Activated CD4-positive, alpha-beta memory T cell treated with anti-CD3 and anti-CD28 coated beads for 36 hours (primary cell): ENCODE results near the gene OR2T3. TPM values are rescaled to one million over a fixed set of nuclear protein-coding genes. Genes with fewer than 3 reads are reported as not detected.
"Not testable (repeated sequence)": the region's sequence is repeated elsewhere in the genome, so short reads cannot be mapped to it uniquely, and the experiment has no call there.

Experiments used
- CTCF ChIA-PET: fragments of 350-600 bp; sonication (Branson Sonifier 250); formaldehyde crosslinking; loops from one replicate; lab custom pipeline; 2021; ENCODE audit warnings: antibody characterized with exemption, inconsistent platforms; lab: Charles Lee
- POLR2A ChIA-PET: fragments of 350-600 bp; sonication (Branson Sonifier 250); formaldehyde crosslinking; loops from one replicate; lab custom pipeline; 2021; ENCODE audit warnings: antibody characterized with exemption; lab: Charles Lee
- DNase-seq: peaks from one replicate; pipeline ENCODE4 v3.0.0-alpha.2; 2020
- H3K27ac Mint-ChIP-seq: one replicate; pipeline ENCODE4 v1.8.0; 2021; ENCODE audit warnings: mixed read lengths
- H3K27me3 Mint-ChIP-seq: one replicate; pipeline ENCODE4 v1.8.0; 2021; ENCODE audit warnings: mixed read lengths
- H3K36me3 Mint-ChIP-seq: one replicate; pipeline ENCODE4 v1.8.0; 2021; ENCODE audit warnings: mixed read lengths
- H3K4me1 Mint-ChIP-seq: one replicate; pipeline ENCODE4 v1.8.0; 2021; ENCODE audit warnings: low read depth, mixed read lengths
- H3K4me3 Mint-ChIP-seq: one replicate; pipeline ENCODE4 v1.8.0; 2021; ENCODE audit warnings: mild to moderate bottlenecking, mixed read lengths
- H3K9me3 Mint-ChIP-seq: one replicate; pipeline ENCODE4 v1.8.0; 2021; ENCODE audit warnings: mixed read lengths
- intact Hi-C: fragments of 100-400 bp; cut with micrococcal nuclease; formaldehyde crosslinking; loops from one replicate; pipeline ENCODE4 v1.15.1; 2023
- total RNA-seq, 2 experiments: library from RNA; stranded (reverse); gene quantifications; one replicate each; pipeline ENCODE4 v1.2.3, GENCODE V29; 2021

OR2T3 gene
- not detected for total RNA-seq

- H3K27me3 Mint-ChIP-seq, POLR2A ChIA-PET, DNase-seq, H3K36me3 Mint-ChIP-seq, H3K9me3 Mint-ChIP-seq, H3K27ac Mint-ChIP-seq, H3K4me1 Mint-ChIP-seq, H3K4me3 Mint-ChIP-seq, CTCF ChIA-PET: not testable (repeated sequence)
- intact Hi-C loops, result loop anchor here (10.0 kb wide), 1 partner anchor 102 kb away; the partner anchor contains the start of gene OR2T34
These were observed at the start of gene OR2T3 for GRCh38 chr1:248473051-248473450. Gene OR2T3 (plus strand): TSS chr1:248473351. CDS start chr1:248473351, 0 bp downstream.

DNA sequence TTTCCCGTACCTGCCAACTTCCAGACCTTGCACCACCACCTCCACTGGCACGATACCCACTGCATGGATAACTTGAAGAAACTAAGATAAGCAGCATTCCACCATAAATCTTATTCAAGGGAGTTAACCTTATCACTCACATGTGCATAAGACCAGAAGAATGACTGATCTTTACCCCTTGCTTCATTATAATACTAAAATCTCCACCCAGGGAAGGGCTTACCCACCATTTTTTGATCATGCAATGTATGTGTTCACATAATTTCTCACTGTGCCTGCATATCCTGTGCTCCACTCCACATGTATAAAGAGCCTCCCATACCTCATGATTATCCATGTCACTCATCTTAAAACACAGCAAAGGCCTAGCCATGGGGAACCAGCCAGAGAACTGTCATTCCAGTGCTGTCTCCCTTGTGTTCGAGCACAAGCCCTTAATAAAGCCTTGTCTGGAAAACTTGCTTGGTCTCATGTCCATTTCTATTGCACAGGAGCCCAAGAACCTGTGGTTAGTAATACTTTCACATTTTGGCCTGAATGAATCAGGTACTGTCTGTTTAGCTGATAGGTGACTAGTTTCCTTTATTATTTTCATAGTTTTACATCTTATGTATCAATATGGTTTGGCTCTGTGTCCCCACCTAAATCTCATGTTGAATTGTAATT is 45.5 kb upstream of the OR2T3 start:
- H3K27me3 Mint-ChIP-seq, intact Hi-C loops, H3K36me3 Mint-ChIP-seq, CTCF ChIA-PET, POLR2A ChIA-PET, H3K4me3 Mint-ChIP-seq, H3K4me1 Mint-ChIP-seq, DNase-seq, H3K27ac Mint-ChIP-seq: not testable (repeated sequence)
- peaks cover 11% of the 10 kb centered on the region for H3K9me3 Mint-ChIP-seq

- POLR2A ChIA-PET, H3K4me1 Mint-ChIP-seq, H3K27me3 Mint-ChIP-seq, H3K36me3 Mint-ChIP-seq, H3K9me3 Mint-ChIP-seq, H3K4me3 Mint-ChIP-seq, H3K27ac Mint-ChIP-seq, CTCF ChIA-PET, DNase-seq, intact Hi-C loops: not testable (repeated sequence)
These were observed 45.0 kb upstream of the OR2T3 start for GRCh38 chr1:248428192-248428533.

DNA sequence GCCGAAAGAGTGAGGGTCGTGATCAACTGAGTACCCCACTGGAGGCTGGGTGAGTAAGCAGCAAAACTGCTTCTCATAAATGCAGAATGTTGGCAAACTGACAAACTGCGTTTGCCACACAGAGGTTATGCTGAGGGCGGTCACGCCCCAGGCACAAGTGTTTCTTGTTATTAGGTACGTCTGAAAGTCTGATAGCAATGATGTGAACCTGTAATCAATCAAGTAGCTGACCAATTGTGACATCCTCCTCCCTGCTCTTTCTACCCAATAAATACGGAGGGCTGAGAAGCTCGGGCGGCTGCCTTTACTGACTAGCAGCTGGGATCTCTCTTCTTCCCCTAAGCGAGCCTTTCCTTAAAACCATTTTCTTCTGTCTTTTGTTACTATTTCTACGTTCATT is 41.5 kb upstream of the OR2T3 start:
- H3K9me3 Mint-ChIP-seq, H3K27me3 Mint-ChIP-seq, H3K4me1 Mint-ChIP-seq, H3K36me3 Mint-ChIP-seq, POLR2A ChIA-PET, CTCF ChIA-PET, H3K4me3 Mint-ChIP-seq, H3K27ac Mint-ChIP-seq, intact Hi-C loops, DNase-seq: not testable (repeated sequence)

DNA sequence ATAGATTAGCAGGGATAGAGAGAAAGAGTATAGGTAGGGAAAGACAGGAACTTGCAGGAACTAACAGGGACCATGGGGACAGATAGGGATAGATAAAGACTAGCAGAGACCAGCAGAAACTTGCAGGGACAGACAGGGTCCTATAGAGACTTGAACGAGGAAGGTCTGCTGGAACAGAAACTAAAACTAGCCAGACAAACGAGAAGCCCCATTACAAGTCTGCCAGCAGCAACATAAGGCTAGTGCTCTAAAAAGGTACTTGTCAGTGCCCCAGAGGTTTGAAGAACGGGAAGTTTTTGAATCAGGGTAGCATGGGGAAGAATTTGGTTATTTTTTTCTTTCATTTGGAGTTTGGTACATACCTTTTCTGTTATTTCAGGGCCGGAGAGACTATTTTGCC is 41.0 kb upstream of the OR2T3 start:
- H3K4me1 Mint-ChIP-seq, H3K36me3 Mint-ChIP-seq, H3K27me3 Mint-ChIP-seq, H3K4me3 Mint-ChIP-seq, H3K27ac Mint-ChIP-seq, DNase-seq, CTCF ChIA-PET, intact Hi-C loops, H3K9me3 Mint-ChIP-seq, POLR2A ChIA-PET: not testable (repeated sequence)

DNA sequence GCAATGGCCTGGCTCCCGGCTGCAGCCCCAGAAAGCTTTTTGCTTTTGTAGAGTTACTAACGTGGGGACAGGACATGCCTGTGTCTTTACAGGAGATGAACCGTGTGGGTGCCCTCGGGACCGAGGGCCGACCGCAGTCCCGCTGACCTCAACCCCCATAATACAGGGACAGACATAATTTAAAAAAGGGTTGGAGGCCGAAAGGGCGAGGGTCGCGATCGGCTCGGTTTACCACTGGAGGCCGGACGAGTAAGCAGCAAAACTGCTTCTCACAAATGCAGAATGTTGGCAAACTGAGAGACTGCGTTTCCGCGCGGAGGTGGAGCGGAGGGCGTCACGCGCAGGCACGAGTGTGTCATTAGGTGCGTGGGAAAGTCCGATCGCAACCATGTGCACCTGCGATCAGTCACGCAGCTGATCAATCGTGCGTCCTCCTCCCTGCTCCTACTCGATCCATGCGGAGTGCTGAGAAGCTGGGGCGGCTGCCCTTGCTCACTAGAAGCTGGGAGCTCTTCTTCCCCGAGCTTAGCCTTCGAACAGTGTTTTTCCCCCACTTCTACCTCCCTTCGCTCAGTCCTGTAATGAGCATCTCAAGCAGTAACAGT is 39.2 kb upstream of the OR2T3 start:
- H3K4me1 Mint-ChIP-seq, CTCF ChIA-PET, H3K27me3 Mint-ChIP-seq, H3K9me3 Mint-ChIP-seq, intact Hi-C loops, DNase-seq, H3K4me3 Mint-ChIP-seq, H3K36me3 Mint-ChIP-seq, POLR2A ChIA-PET, H3K27ac Mint-ChIP-seq: not testable (repeated sequence)

- H3K9me3 Mint-ChIP-seq, H3K4me3 Mint-ChIP-seq, intact Hi-C loops, H3K4me1 Mint-ChIP-seq, H3K36me3 Mint-ChIP-seq, H3K27me3 Mint-ChIP-seq, H3K27ac Mint-ChIP-seq, DNase-seq, CTCF ChIA-PET, POLR2A ChIA-PET: not testable (repeated sequence)
These were observed 38.2 kb upstream of the OR2T3 start for GRCh38 chr1:248434913-248435312.

DNA sequence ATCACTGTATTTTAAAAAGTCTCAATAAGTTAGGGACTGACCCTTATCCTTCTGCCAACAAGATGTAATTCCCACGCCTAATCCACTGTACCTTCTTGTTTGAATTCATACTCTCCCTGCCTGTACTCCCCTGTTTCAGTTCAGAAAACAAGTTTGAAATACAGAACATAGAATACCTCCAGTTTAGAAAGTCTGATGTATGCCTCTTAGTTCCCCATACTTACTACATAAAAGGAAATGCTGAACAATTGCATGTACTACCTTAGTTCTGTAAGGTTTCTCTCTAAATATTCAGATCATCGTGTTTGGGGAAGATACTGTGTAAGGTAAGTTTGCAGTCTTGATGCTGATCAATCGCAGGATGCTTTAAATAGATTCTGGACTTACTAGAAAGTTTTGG is 36.8 kb upstream of the OR2T3 start:
- H3K9me3 Mint-ChIP-seq, DNase-seq, H3K27ac Mint-ChIP-seq, H3K4me1 Mint-ChIP-seq, H3K36me3 Mint-ChIP-seq, POLR2A ChIA-PET, H3K4me3 Mint-ChIP-seq, CTCF ChIA-PET, intact Hi-C loops, H3K27me3 Mint-ChIP-seq: not testable (repeated sequence)

DNA sequence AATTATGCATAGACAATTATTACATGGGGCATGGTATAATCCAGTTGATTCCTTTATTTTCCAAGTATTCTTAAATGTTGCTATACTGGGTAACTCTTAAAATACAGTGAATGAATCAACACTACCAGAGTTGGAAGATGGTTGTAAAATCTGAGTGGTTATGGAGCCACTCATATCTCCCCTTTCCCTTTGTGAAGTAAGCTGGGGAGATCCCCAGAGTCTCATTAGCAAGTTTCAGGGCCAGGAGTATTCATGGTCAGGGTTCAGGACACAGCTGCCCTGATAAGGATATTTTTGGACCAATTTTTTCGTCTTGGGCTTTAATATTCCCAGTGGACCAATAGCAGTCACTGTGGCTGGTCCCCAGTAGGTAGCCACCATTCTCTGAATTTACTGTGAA is 34.5 kb upstream of the OR2T3 start:
- DNase-seq, H3K36me3 Mint-ChIP-seq, H3K27me3 Mint-ChIP-seq, H3K9me3 Mint-ChIP-seq, intact Hi-C loops, H3K27ac Mint-ChIP-seq, CTCF ChIA-PET, POLR2A ChIA-PET, H3K4me3 Mint-ChIP-seq, H3K4me1 Mint-ChIP-seq: not testable (repeated sequence)

GRCh38 chr1:248439283-248439682 is 33.9 kb upstream of the OR2T3 start:
- H3K4me1 Mint-ChIP-seq, POLR2A ChIA-PET, intact Hi-C loops, DNase-seq, H3K27me3 Mint-ChIP-seq, H3K36me3 Mint-ChIP-seq, H3K27ac Mint-ChIP-seq, H3K9me3 Mint-ChIP-seq, H3K4me3 Mint-ChIP-seq, CTCF ChIA-PET: not testable (repeated sequence)

GRCh38 chr1:248442500-248443277 is 30.5 kb upstream of the OR2T3 start:
- H3K4me3 Mint-ChIP-seq, H3K27ac Mint-ChIP-seq, H3K4me1 Mint-ChIP-seq, H3K36me3 Mint-ChIP-seq, POLR2A ChIA-PET, H3K27me3 Mint-ChIP-seq, DNase-seq, intact Hi-C loops, H3K9me3 Mint-ChIP-seq, CTCF ChIA-PET: not testable (repeated sequence)

DNA sequence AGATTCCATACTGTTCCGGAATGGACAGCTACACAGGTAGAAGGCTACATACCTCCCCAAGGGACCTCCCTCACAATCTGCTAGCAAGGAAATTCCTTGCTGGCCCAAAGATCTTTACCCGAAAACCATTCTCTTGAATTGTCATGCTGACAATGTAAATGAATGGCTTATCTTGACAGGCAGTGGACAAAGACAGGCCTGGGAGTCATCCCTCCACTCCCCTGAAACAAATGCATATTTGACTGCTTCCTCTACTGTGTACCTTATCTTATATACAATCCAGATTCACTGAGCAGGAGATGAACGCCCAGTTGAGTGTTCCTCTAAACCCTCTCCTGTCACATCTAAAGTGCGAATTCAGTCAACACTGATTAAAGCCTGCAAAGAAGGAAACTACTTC is 28.5 kb upstream of the OR2T3 start:
- CTCF ChIA-PET, H3K36me3 Mint-ChIP-seq, H3K27ac Mint-ChIP-seq, H3K27me3 Mint-ChIP-seq, POLR2A ChIA-PET, DNase-seq, H3K9me3 Mint-ChIP-seq, H3K4me1 Mint-ChIP-seq, H3K4me3 Mint-ChIP-seq, intact Hi-C loops: not testable (repeated sequence)

- POLR2A ChIA-PET, H3K4me3 Mint-ChIP-seq, H3K9me3 Mint-ChIP-seq, H3K4me1 Mint-ChIP-seq, H3K36me3 Mint-ChIP-seq, H3K27me3 Mint-ChIP-seq, intact Hi-C loops, H3K27ac Mint-ChIP-seq, DNase-seq, CTCF ChIA-PET: not testable (repeated sequence)
These were observed 27.8 kb upstream of the OR2T3 start, which contains the start of gene OR2T2 for GRCh38 chr1:248445399-248445798. Gene OR2T2 (plus strand): TSS chr1:248445637. CDS start chr1:248452798, 7,161 bp downstream.
